Mucosa of descending colon (tissue), 3 donors: Measurements from ENCODE around the gene MAPK8IP3. TPM values are rescaled to one million over a fixed set of nuclear protein-coding genes. Genes with fewer than 3 reads are reported as not detected.
A peak's percentile ranks its signal among the peaks of the same experiment; 100 is the strongest.

Experiments used
- ATAC-seq: fragments of 200-7000 bp; cut with Tn5 transposase; one replicate; pipeline ENCODE4 v1.9.1; 2020; ENCODE audit warnings: mild to moderate bottlenecking, moderate library complexity
- DNase-seq, 3 donors: peaks; one replicate each; pipeline ENCODE4 v3.0.0-alpha.2; 2020
- H3K36me3 ChIP-seq: fragments of 200-600 bp; one replicate; pipeline ENCODE4 v1.8.0; 2021; ENCODE audit warnings: low read depth, mild to moderate bottlenecking
- H3K4me1 ChIP-seq: fragments of 200-600 bp; one replicate; pipeline ENCODE4 v1.8.0; 2021; ENCODE audit warnings: low read depth, mild to moderate bottlenecking
- H3K4me3 ChIP-seq: fragments of 200-600 bp; one replicate; pipeline ENCODE4 v1.8.0; 2021; ENCODE audit warnings: mild to moderate bottlenecking
- H3K9me3 ChIP-seq: fragments of 200-600 bp; one replicate; pipeline ENCODE4 v1.8.0; 2021; ENCODE audit warnings: mild to moderate bottlenecking
- intact Hi-C, 2 donors: fragments of 100-400 bp; cut with DNase I in 1 of 2; cut with micrococcal nuclease in 1 of 2; formaldehyde crosslinking; loops; one replicate each; pipeline versions ENCODE4 v1.11.0 to v1.11.1; 2022; cut with DNase I, micrococcal nuclease
- total RNA-seq, 3 donors: library from RNA; stranded (reverse); fragmentation: NEBNext Ultra II Directional in 2 of 3; extraction: Animal tissue kit (Norgen Biotek cat#: 25700) in 2 of 3; gene quantifications; one replicate each; pipeline versions ENCODE4 v1.2.1 to v1.2.4, GENCODE V29; 2021 to 2023
- TF ChIP-seq, protein P1 (sequence below): fragments of 200-600 bp; IDR thresholded peaks from one replicate; pipeline ENCODE4 v1.8.0; 2022; ENCODE audit warnings: antibody characterized with exemption, mild to moderate bottlenecking
- donor health status: DM: no; HTN: no; CAD: no; lungs with moderate emphysema.
- donor health status: DM: no; HTN: no; CAD: no.
- donor health status: DM: no; HTN: yes; CAD: no.

MAPK8IP3 gene
- total RNA-seq, 3 donors from 2014 or later = 76.2 to 82.5 (median 79.4) TPM

DNA sequence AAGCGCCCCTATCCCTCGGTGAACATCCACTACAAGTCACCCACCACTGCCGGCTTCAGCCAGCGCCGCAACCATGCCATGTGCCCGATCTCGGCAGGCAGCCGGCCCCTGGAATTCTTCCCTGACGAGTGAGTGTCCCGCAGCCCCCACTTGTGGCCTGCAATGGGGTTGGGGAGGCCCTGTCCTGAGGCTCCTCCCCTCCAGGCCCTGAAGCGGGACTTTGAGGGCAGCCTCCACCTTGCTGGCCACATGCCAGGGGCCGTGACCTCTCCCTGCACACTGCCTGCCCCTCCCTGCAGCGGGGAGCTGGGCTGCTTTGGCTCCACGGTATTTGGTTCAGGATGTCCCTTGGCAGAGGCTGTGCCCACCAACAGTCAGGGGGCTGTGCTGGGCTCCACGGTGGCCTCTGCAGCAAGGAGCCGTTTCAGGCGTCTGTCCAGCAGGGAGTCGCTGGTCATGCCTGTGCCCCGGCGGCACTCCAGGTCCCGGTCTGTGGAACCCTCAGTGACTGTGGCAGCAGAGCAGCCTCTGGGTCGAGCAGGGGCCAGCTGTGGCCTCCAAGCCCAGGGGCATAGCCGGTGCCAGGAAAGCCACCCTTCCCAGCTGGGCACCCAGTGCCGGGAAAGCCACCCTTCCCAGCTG, 57.0 kb downstream of the MAPK8IP3 start:
- intact Hi-C loops = no loop called here
- ATAC-seq (no peak), DNase-seq (peak in 1 of 3 donors; percentile 43)
- TF ChIP-seq, protein P1, sequence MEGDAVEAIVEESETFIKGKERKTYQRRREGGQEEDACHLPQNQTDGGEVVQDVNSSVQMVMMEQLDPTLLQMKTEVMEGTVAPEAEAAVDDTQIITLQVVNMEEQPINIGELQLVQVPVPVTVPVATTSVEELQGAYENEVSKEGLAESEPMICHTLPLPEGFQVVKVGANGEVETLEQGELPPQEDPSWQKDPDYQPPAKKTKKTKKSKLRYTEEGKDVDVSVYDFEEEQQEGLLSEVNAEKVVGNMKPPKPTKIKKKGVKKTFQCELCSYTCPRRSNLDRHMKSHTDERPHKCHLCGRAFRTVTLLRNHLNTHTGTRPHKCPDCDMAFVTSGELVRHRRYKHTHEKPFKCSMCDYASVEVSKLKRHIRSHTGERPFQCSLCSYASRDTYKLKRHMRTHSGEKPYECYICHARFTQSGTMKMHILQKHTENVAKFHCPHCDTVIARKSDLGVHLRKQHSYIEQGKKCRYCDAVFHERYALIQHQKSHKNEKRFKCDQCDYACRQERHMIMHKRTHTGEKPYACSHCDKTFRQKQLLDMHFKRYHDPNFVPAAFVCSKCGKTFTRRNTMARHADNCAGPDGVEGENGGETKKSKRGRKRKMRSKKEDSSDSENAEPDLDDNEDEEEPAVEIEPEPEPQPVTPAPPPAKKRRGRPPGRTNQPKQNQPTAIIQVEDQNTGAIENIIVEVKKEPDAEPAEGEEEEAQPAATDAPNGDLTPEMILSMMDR = no peak
- Histone ChIP-seq H3K4me1 (peaks cover 5% of the 10 kb centered on the region), H3K36me3 (no peaks in the 10 kb centered on the region), H3K4me3 (no peak overlapping the region), H3K9me3 (no peaks in the 10 kb centered on the region)

DNA sequence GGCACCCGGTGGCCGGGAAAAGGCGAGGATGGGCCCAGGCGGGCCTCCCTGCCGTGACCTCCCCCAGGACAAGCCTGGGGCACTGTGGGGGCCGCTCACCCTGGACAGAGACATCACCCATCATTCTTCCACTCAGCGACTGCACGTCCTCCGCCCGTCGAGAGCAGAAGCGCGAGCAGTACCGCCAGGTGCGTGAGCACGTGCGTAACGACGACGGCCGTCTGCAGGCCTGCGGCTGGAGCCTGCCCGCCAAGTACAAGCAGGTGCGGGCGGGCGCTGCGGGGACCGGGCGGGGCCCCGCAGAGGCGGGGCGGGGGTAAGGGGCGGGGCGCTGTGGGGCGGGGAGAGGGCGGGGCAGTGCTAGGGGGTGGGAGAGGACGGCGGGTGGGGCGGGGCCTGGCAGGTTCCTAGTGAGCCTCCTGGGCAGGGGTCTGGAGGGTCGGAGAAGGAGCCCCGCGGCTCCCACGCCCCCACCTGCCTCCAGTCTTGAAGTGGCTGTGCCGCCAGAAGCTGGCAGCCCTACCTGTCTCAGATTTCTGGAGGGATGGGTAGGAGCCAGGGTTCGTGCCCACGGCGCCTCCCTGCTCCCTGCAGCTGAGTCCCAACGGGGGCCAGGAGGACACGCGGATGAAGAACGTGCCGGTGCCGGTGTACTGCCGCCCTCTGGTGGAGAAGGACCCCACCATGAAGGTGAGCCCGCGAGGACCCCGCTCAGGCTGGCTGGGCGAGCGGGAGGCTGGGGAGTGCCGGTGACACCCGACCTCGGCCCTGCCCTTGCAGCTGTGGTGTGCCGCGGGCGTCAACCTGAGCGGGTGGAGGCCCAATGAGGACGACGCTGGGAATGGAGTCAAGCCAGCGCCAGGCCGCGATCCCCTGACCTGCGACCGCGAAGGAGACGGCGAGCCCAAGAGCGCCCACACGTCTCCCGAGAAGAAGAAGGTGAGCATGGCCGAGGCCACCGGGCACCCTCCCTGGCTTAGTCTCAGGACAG, 57.8 kb downstream of the MAPK8IP3 start:
- H3K4me3 ChIP-seq = no peak overlapping the region
- DNase-seq = peak in 1 of 3 donors; percentile 55
- no peaks in the 10 kb centered on the region for H3K36me3 ChIP-seq
- no peaks in the 10 kb centered on the region for H3K4me1 ChIP-seq
- intact Hi-C loops = no loop called here
- peak; percentile 15 for ATAC-seq
- TF ChIP-seq, protein P1 = no peak
- no peaks in the 10 kb centered on the region for H3K9me3 ChIP-seq

DNA sequence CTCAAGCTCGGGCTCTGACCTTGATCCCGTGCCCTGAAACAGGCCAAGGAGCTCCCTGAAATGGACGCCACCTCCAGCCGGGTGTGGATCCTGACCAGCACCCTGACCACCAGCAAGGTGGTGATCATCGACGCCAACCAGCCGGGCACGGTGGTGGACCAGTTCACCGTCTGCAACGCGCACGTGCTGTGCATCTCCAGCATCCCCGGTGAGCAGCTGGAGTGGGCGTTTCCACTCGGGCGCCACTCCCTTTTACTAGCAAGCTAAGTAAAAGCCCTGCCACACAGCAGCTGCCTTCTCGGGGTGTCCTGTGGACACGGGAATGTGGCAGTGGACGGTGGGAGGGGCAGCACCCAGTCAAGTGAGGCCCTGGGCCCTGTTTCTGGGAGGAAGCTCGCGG, 59.0 kb downstream of the MAPK8IP3 start:
- intact Hi-C loops = no loop called here
- H3K4me1 ChIP-seq = peaks cover 6% of the 10 kb centered on the region
- DNase-seq (no peak), ATAC-seq (no peak)
- no peaks in the 10 kb centered on the region for H3K36me3 ChIP-seq
- TF ChIP-seq, protein P1 = no peak
- no peaks in the 10 kb centered on the region for H3K9me3 ChIP-seq
- no peak overlapping the region for H3K4me3 ChIP-seq

DNA sequence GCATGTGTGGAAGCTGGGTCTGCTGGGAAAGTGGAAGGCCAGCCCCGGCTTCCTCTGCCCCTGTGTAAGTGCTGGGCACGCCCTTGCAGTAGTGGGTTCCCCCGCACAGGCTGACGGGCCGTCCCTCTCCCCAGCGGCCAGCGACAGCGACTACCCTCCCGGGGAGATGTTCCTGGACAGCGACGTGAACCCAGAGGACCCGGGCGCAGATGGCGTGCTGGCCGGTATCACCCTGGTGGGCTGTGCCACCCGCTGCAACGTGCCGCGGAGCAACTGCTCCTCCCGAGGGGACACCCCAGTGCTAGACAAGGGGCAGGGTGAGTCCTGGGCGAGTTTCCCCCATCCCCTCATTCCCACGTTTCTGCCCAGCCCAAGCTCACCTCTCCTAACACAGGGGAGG, 59.8 kb downstream of the MAPK8IP3 start:
- H3K9me3 ChIP-seq = no peaks in the 10 kb centered on the region
- TF ChIP-seq, protein P1 = no peak
- no peak overlapping the region for H3K4me3 ChIP-seq
- intact Hi-C loops = no loop called here
- no peaks in the 10 kb centered on the region for H3K36me3 ChIP-seq
- no peak for ATAC-seq
- no peak for DNase-seq
- H3K4me1 ChIP-seq = peaks cover 12% of the 10 kb centered on the region

DNA sequence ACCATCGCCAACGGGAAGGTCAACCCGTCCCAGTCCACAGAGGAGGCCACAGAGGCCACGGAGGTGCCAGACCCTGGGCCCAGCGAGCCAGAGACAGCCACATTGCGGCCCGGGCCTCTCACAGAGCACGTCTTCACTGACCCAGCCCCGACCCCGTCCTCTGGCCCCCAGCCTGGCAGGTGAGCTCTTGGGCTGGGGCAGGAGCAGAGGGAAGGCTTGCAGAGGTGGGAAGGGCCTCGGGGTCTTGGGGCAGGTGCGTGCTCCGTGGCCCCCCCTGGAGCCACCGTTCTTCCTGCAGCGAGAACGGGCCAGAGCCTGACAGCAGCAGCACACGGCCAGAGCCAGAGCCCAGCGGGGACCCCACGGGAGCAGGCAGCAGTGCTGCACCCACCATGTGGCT, 60.2 kb downstream of the MAPK8IP3 start:
- no peaks in the 10 kb centered on the region for H3K36me3 ChIP-seq
- H3K4me3 ChIP-seq = no peak overlapping the region
- no peak for DNase-seq
- H3K9me3 ChIP-seq = no peaks in the 10 kb centered on the region
- TF ChIP-seq, protein P1 = no peak
- H3K4me1 ChIP-seq = peaks cover 12% of the 10 kb centered on the region
- ATAC-seq = no peak
- intact Hi-C loops = no loop called here
